HG03439 (cell line): Measurements from ENCODE around the gene TARBP1.
"Not testable (repeated sequence)": the region's sequence is repeated elsewhere in the genome, so short reads cannot be mapped to it uniquely, and the experiment has no call there.

Experiments
- ATAC-seq: cut with Tn5 transposase; IDR thresholded peaks from one replicate; pipeline ENCODE4 v1.9.1; 2021; ENCODE audit warnings: mild to moderate bottlenecking, moderate library complexity; ENCODE audit not compliant: unreplicated experiment

TARBP1 gene

DNA sequence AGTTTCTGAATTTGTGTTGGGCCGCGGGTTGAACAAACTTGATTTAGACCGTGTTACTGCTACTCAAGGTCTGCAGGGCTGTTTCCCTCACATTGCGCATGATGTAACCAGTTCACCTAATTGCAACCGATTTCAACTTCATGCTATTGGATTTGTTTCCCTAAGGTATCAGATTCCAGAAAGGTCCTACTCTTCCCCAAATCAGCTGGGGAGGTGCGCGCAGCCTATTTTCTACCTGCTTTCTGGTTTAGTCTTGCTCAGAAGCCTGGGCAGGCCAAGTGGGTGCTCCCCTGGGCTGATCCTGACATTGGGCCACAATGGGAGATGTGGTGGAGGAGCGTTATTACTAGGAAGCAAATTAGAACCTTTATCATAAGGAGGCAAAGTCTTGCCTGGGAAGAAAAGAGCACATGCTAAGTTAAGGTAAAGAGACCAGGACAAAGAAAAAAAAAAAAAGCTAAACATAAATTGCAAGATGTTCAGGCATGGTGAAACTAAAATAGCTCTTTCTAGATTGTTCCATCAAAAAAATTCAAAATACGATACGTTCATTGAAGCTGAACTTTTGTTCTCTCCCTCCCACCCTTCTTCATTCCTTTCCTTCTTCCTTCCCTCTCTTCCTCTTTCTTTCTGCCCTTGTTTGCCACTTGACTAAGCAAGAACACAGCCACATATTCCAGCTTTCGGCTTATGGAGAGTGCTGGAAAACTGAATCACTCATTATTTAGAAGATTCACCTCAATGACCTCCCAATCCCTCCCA lies 28.8 kb upstream of the TARBP1 start:
- ATAC-seq: no peak

GRCh38 chr1:234507089-234507488 lies 28.1 kb upstream of the TARBP1 start:
- no peak for ATAC-seq

GRCh38 chr1:234505769-234506102 lies 26.8 kb upstream of the TARBP1 start:
- no peak for ATAC-seq

- ATAC-seq: no peak
Measured at GRCh38 chr1:234504969-234505768, 26.2 kb upstream of the TARBP1 start.

DNA sequence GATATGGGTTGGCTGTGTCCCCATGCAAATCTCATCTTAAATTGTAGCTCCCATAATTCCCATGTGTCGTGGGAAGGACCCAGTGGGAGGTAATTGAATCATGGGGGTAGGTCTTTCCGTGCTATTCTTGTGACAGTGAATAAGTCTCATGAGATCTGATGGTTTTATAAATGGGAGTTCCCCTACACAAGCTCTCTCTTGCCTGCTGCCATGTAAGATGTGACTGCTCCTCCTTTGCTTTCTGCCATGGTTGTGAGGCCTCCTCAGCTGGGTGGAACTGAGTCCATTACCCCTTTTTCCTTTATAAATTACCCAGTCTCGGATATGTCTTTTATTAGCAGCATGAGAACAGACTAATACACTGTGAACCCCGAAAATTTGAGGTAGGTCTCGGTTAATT lies 25.3 kb upstream of the TARBP1 start:
- not testable (repeated sequence) for ATAC-seq

GRCh38 chr1:234503193-234504050 lies 24.4 kb upstream of the TARBP1 start:
- ATAC-seq: no peak

DNA sequence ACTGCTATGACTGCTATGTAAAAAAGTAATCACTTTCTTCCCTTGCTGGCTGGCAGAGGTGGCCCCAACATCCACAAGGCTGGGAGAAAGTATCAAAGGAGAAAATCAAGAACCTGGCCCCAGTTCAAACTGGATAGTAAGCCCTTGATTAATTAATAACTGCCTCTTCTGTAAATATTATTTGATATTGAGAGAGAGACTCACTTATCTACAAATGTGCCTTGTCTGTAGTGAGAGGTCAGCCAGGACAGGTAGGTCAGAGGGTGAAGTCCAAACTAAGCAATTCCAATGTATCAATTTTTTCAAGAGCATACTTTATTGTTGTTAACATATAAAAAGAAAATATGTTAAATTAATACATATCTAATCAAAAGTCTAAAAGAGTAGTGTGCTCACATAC lies 23.8 kb upstream of the TARBP1 start:
- ATAC-seq: no peak

- no peak for ATAC-seq
Measured at GRCh38 chr1:234500269-234500668, 21.3 kb upstream of the TARBP1 start.

GRCh38 chr1:234499943-234500245 lies 20.9 kb upstream of the TARBP1 start:
- ATAC-seq: no peak

GRCh38 chr1:234499119-234499942 lies 20.4 kb upstream of the TARBP1 start:
- ATAC-seq: peak; percentile 61

- ATAC-seq: no peak
Measured at GRCh38 chr1:234498448-234499118, 19.6 kb upstream of the TARBP1 start.

DNA sequence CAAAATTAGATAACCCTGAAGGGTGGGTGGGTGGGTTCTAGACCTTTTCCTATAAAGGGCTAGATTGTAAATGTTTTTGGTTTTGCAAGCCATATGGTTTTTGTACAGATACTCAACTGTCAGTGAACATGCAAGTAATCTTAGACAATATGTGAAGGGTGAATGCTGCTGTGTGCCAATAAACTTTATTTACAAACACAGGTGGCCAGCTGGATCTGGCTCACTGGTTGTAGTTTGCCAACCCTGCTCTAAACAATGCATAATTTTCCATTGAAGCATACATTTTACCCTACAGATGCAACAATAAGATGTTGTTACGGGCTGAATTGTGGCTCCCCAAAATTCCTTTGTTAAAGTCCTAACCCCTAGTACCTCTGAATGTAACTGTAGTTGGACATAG lies 18.6 kb upstream of the TARBP1 start:
- no peak for ATAC-seq

DNA sequence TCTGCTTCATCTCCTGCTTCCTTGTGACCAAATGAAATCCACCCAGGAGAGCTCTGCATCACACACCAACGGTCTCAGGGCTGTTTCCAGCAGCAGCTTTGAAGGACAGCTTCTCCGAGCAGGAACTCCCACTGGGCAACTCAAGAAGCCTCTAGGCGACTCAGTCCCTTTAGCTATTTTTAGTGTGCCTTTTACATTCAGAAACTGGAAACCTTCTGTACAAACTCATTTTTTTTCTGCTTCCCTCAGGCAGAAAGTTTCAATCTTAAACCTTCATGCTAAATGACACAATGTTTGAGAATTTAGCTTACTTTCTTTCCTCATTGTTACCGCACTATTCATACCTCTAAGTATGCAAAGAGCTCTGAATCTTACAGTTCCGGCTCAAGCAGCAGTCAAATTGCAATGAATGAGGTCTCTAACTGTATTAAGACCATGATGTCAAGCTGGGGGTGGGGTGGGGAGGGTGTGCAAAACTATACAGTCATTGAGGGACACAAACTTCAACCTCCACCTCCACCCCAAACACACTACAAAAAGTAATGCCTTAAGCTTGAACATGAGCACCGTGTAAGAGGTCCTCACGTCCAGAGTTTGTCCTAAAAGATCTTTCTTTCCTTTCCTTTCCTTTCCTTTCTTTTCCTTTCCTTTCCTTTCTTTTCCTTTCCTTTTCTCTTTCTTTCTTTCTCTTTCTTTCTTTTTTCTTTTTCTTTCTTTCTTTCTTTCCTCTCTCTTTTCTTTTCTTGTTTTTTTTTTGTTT lies 16.4 kb upstream of the TARBP1 start:
- peak; percentile 64 for ATAC-seq

DNA sequence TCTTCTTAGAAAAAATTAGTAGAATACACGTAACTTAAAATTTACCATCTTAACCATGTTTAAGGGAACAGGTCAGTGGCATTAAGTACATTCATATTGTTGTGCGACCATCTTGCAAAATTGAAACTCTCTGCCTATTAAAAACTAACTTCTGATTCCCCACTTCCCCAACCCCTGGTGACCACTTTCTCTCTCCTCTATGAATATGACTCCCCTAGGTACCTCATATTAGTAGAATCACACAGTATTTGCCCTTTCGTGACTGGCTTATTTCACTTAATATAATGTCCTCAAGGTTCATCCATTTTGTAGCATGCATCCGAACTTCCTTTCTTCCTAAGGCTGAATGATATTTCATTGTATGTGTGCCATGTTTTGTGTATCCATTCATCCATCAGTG lies 15.1 kb upstream of the TARBP1 start:
- ATAC-seq: no peak

GRCh38 chr1:234490793-234491479 lies 12.0 kb upstream of the TARBP1 start:
- ATAC-seq: no peak

DNA sequence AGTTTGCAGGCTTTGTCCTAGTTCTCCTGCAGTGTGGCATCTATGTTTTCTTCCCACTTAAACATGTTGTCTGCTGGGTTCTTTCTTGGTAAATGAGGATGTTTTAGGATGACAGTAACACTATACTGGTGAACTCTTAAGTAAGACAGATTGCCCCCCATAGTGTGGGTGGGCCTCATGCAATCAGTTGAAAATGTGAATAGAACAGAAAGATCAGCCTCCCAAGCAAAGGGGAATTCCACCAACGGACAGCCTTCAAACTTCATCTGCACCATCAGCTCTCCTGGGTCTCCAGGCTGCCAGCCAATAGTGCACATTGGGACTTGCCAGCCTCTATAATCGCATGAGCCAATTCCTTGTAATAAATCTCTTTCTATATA lies 10.7 kb upstream of the TARBP1 start:
- no peak for ATAC-seq

GRCh38 chr1:234489007-234489697 lies 10.2 kb upstream of the TARBP1 start:
- ATAC-seq: no peak
